Adrenal gland (tissue), 5 donors: ENCODE results near the gene TELO2.

Experiments used
- CTCF ChIP-seq, 6 experiments: fragments of 450-650 bp in 4 of 6; fragments of 200-600 bp in 2 of 6; sonication (generic) in 1 of 6; IDR thresholded peaks; 1 replicate in 5 of 6; 2 replicates in 1 of 6; pipeline versions ENCODE4 v1.5.1 to v1.8.0; 2016 to 2021; ENCODE audit warnings: antibody characterized with exemption in 6 of 6, mild to moderate bottlenecking in 2 of 6, moderate library complexity in 1 of 6
- POLR2A ChIP-seq, 2 donors: fragments of 450-650 bp; IDR thresholded peaks; one replicate each; pipeline ENCODE4 v1.6.1; 2017; ENCODE audit warnings: antibody characterized with exemption in 2 of 2, mild to moderate bottlenecking in 2 of 2, moderate library complexity in 1 of 2
- donor health status: DM: no; HTN: no; CAD: no.

- TF ChIP-seq CTCF (IDR thresholded peaks at IDR 0.05): no peak
- no peak for TF ChIP-seq POLR2A (IDR thresholded peaks at IDR 0.05)
These were observed 59.0 kb downstream of the TELO2 start for GRCh38 chr16:1552129-1552528.
